Measurements from ENCODE around the gene COP1.
A peak's percentile ranks its signal among the peaks of the same experiment; 100 is the strongest.
"Not testable (repeated sequence)": the region's sequence is repeated elsewhere in the genome, so short reads cannot be mapped to it uniquely, and the experiment has no call there.

The COP1 gene

GRCh38 chr1:176118985-176119384, 88.1 kb downstream of the COP1 start:
- no peak for DNase-seq

GRCh38 chr1:176111835-176112234, 95.3 kb downstream of the COP1 start:
- DNase-seq: no peak

GRCh38 chr1:176110203-176110602, 96.9 kb downstream of the COP1 start:
- DNase-seq: no peak

- DNase-seq: peak; percentile 8
Observed at GRCh38 chr1:176102768-176103350, 104.2 kb downstream of the COP1 start.

- no peak for DNase-seq
Observed at GRCh38 chr1:176101951-176102642, 105.0 kb downstream of the COP1 start.

GRCh38 chr1:176098560-176098959, 108.5 kb downstream of the COP1 start:
- DNase-seq: no peak

- DNase-seq: peak; percentile 12
Observed at GRCh38 chr1:176096015-176096414, 111.1 kb downstream of the COP1 start.

- DNase-seq: no peak
Observed at GRCh38 chr1:176090766-176091165, 116.3 kb downstream of the COP1 start.

- DNase-seq: not testable (repeated sequence)
Observed at GRCh38 chr1:176087746-176088145, 119.3 kb downstream of the COP1 start.

- DNase-seq: peak; percentile 58
Observed at GRCh38 chr1:176073524-176074157, 133.4 kb downstream of the COP1 start.

GRCh38 chr1:176068901-176069300, 138.2 kb downstream of the COP1 start:
- DNase-seq: no peak

GRCh38 chr1:176068256-176068655, 138.8 kb downstream of the COP1 start:
- no peak for DNase-seq

- DNase-seq: no peak
Observed at GRCh38 chr1:176066709-176067108, 140.4 kb downstream of the COP1 start.

- DNase-seq: no peak
Observed at GRCh38 chr1:176058686-176059085, 148.4 kb downstream of the COP1 start.

- no peak for DNase-seq
Observed at GRCh38 chr1:176056312-176056711, 150.8 kb downstream of the COP1 start.

- no peak for DNase-seq
Observed at GRCh38 chr1:176055398-176055797, 151.7 kb downstream of the COP1 start.

GRCh38 chr1:176051902-176052518, 155.1 kb downstream of the COP1 start:
- DNase-seq: no peak

- DNase-seq: no peak
Observed at GRCh38 chr1:176051402-176051801, 155.7 kb downstream of the COP1 start.

- no peak for DNase-seq
Observed at GRCh38 chr1:176049582-176049981, 157.5 kb downstream of the COP1 start.

GRCh38 chr1:176046926-176047325, 160.2 kb downstream of the COP1 start:
- DNase-seq: no peak

GRCh38 chr1:176043537-176043936, 163.5 kb downstream of the COP1 start:
- DNase-seq: no peak

- no peak for DNase-seq
Observed at GRCh38 chr1:176033881-176034280, 173.2 kb downstream of the COP1 start.

- DNase-seq: no peak
Observed at GRCh38 chr1:176033474-176033873, 173.6 kb downstream of the COP1 start.
